Left lung (tissue), 10 donors: Measurements from ENCODE around the gene CNTLN. TPM values are rescaled to one million over a fixed set of nuclear protein-coding genes. Genes with fewer than 3 reads are reported as not detected.

ENCODE experiments used
- ATAC-seq: fragments of 200-7000 bp; cut with Tn5 transposase; one replicate; pipeline ENCODE4 v1.9.1; 2020; ENCODE audit warnings: moderate library complexity
- DNase-seq, 4 donors: peaks; one replicate each; pipeline ENCODE4 v3.0.0-alpha.2; 2013 to 2020
- H3K27ac ChIP-seq, 2 donors: fragments of 200-600 bp; sonication (generic) in 1 of 2; one replicate each; pipeline versions ENCODE4 v1.5.0 to v1.8.0; 2020 to 2021
- H3K27me3 ChIP-seq, 2 donors: fragments of 200-600 bp; sonication (generic) in 1 of 2; one replicate each; pipeline versions ENCODE4 v1.5.0 to v1.8.0; 2020 to 2021
- H3K36me3 ChIP-seq, 2 donors: fragments of 200-600 bp; sonication (generic) in 1 of 2; one replicate each; pipeline versions ENCODE4 v1.5.0 to v1.8.0; 2020 to 2021
- H3K4me1 ChIP-seq, 2 donors: fragments of 200-600 bp; one replicate each; pipeline ENCODE4 v1.8.0; 2021
- H3K4me3 ChIP-seq, 2 donors: fragments of 200-600 bp; sonication (generic) in 1 of 2; one replicate each; pipeline versions ENCODE4 v1.5.0 to v1.8.0; 2020 to 2021; ENCODE audit warnings: mild to moderate bottlenecking in 1 of 2
- H3K9me3 ChIP-seq, 2 donors: fragments of 200-600 bp; sonication (generic) in 1 of 2; one replicate each; pipeline versions ENCODE4 v1.5.0 to v1.8.0; 2020 to 2021
- CTCF ChIP-seq, 2 donors: fragments of 200-600 bp; sonication (generic) in 1 of 2; IDR thresholded peaks; one replicate each; pipeline versions ENCODE4 v1.5.0 to v1.8.0; 2021; ENCODE audit warnings: antibody characterized with exemption in 2 of 2
- intact Hi-C, 2 donors: fragments of 100-400 bp; cut with DNase I; formaldehyde crosslinking; loops; one replicate each; pipeline versions ENCODE4 v1.11.2 to v1.14.2; 2022
- polyA plus RNA-seq, 6 donors: library from polyadenylated mRNA; unstranded; fragments of 120-200 nt; gene quantifications; one replicate each; pipeline ENCODE4 v1.2.1, GENCODE V29; 2013; ENCODE audit not compliant: insufficient read length in 6 of 6
- total RNA-seq, 2 donors: library from RNA; stranded (reverse); fragmentation: NEBNext Ultra II Directional; extraction: Animal tissue kit (Norgen Biotek cat#: 25700); gene quantifications; one replicate each; pipeline ENCODE4 v1.2.1, GENCODE V29; 2021
- donor health status: DM: no; HTN: yes; CAD: no.
- donor health status: DM: no; HTN: no; CAD: no.

CNTLN gene
- total and polyA plus RNA-seq, 8 donors, result 5.2 to 25.2 (median 18.5) TPM

DNA sequence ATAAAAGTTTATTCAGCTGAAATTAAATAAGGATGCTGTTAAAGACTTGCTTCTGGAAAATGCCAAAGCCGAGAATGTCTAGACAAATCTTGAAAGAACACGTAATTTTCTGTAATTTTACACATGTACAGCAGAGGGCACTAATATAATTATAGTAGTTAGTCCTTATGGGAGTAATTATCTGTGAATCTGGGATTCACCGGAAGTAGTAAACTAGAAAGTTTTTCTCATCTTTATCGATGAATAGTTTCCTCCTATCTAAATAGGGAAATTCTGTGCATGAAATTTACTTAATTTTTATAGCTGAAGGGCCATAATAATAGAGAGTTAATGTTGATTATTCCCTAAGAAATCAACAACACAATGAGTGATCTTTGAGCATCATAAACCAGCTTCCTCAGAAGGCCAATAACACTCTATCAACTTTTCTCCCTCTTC is 18.4 kb upstream of the CNTLN start:
- H3K9me3 ChIP-seq, result no peaks in the 10 kb centered on the region
- DNase-seq (peak in 2 of 4 donors; percentile 29 to 30), ATAC-seq (peak; percentile 72)
- peak; percentile 30 to 32 for TF ChIP-seq CTCF (IDR thresholded peaks at IDR 0.05)
- intact Hi-C loops, result loop anchor here in 1 of 2 donors (10.0 kb wide), 1 partner anchor 348 kb away; no protein-coding TSS in a partner anchor
- H3K27ac ChIP-seq, result no peak overlapping the region
- H3K27me3 ChIP-seq, result no peaks in the 10 kb centered on the region
- H3K4me3 ChIP-seq, result no peak overlapping the region
- H3K4me1 ChIP-seq, result no peaks in the 10 kb centered on the region
- H3K36me3 ChIP-seq, result no peaks in the 10 kb centered on the region

GRCh38 chr9:17117372-17117771 is 17.5 kb upstream of the CNTLN start:
- Histone ChIP-seq H3K27ac (no peak overlapping the region), H3K4me3 (no peak overlapping the region), H3K9me3 (no peaks in the 10 kb centered on the region), H3K4me1 (no peaks in the 10 kb centered on the region), H3K36me3 (no peaks in the 10 kb centered on the region), H3K27me3 (no peaks in the 10 kb centered on the region)
- ATAC-seq (no peak), DNase-seq (no peak)
- no peak for TF ChIP-seq CTCF (IDR thresholded peaks at IDR 0.05)
- intact Hi-C loops, result loop anchor here in 1 of 2 donors (10.0 kb wide), 1 partner anchor 347 kb away; no protein-coding TSS in a partner anchor

DNA sequence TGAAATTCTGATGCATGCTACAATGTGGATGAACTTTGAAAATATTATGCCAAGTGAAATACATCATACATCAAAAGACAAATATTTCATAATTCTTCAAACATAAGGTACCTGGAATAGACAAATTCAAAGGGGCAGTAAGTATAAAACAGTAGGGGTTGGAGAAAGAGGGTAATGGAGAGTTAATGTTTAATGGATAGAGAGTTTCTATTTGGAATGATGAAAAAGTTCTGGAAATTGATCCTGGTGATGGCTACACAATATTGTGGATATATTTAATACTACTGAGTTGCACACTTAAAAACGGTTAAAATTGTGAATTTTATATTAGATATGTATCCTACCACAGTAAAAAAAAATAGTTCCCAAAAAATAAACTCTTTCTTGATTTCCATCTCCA is 14.6 kb upstream of the CNTLN start:
- Histone ChIP-seq H3K4me3 (no peak overlapping the region), H3K36me3 (no peaks in the 10 kb centered on the region), H3K27ac (no peak overlapping the region), H3K4me1 (no peaks in the 10 kb centered on the region), H3K27me3 (no peaks in the 10 kb centered on the region), H3K9me3 (no peaks in the 10 kb centered on the region)
- TF ChIP-seq CTCF (IDR thresholded peaks at IDR 0.05), result no peak
- intact Hi-C loops, result no loop called here
- ATAC-seq (no peak), DNase-seq (no peak)

DNA sequence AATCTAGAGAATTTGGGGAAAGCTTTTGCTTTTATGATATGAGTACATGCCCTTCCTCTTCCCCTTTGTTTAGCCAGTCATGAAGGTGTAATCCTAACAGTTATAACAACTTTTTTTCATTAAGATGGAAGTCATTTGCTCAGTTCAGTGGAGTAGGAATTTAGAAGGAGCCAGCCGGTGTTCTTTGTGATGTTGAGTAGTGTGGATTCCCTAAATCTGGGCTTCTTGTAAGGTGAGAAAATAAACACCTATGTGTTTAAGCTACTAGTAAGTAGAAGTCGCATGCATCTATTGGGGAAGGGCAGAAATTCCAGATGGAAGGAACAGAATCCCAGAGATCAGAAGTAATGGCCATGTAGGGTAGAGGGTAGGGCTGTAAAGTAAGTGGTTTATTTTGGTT is 13.6 kb upstream of the CNTLN start:
- ATAC-seq (no peak), DNase-seq (no peak)
- no peaks in the 10 kb centered on the region for H3K36me3 ChIP-seq
- no peaks in the 10 kb centered on the region for H3K27me3 ChIP-seq
- no peak for TF ChIP-seq CTCF (IDR thresholded peaks at IDR 0.05)
- no peaks in the 10 kb centered on the region for H3K4me1 ChIP-seq
- H3K27ac ChIP-seq, result no peak overlapping the region
- intact Hi-C loops, result no loop called here
- no peaks in the 10 kb centered on the region for H3K9me3 ChIP-seq
- no peak overlapping the region for H3K4me3 ChIP-seq

GRCh38 chr9:17130291-17130690 is 4.5 kb upstream of the CNTLN start:
- intact Hi-C loops, result no loop called here
- ATAC-seq (no peak), DNase-seq (no peak)
- TF ChIP-seq CTCF (IDR thresholded peaks at IDR 0.05), result no peak
- H3K9me3 ChIP-seq, result no peaks in the 10 kb centered on the region
- peaks cover 0 to 15% of the 10 kb centered on the region in 2 donors for H3K4me1 ChIP-seq
- H3K27me3 ChIP-seq, result no peaks in the 10 kb centered on the region
- H3K4me3 ChIP-seq, result no peak overlapping the region
- H3K36me3 ChIP-seq, result no peaks in the 10 kb centered on the region
- no peak overlapping the region for H3K27ac ChIP-seq
